HG03460 (cell line): ENCODE data around the gene CD34.

Experiments
- ATAC-seq: cut with Tn5 transposase; IDR thresholded peaks from one replicate; pipeline ENCODE4 v1.9.1; 2021; ENCODE audit not compliant: unreplicated experiment

CD34 gene

GRCh38 chr1:207901041-207901653 is 9.8 kb downstream of the CD34 start:
- no peak for ATAC-seq

DNA sequence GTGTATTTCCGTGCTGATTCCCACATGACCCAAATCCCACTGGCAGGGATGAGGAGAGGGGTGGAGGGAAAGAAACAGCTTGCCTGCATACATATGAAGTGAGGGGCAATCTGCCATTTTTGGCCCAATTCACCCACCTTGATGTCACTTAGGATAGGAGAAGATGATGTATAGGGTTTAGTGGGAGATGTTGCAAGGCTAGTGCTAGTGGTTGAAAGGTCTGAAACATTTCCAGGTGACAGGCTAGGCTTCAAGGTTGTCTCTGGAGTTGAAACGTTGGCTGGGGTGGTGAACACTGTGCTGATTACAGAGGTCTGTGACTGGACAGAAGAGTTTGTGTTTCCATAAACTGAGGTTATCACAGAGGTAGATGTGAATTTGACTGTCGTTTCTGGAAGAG is 12.1 kb downstream of the CD34 start:
- no peak for ATAC-seq

GRCh38 chr1:207898260-207898659 is 12.7 kb downstream of the CD34 start:
- no peak for ATAC-seq

DNA sequence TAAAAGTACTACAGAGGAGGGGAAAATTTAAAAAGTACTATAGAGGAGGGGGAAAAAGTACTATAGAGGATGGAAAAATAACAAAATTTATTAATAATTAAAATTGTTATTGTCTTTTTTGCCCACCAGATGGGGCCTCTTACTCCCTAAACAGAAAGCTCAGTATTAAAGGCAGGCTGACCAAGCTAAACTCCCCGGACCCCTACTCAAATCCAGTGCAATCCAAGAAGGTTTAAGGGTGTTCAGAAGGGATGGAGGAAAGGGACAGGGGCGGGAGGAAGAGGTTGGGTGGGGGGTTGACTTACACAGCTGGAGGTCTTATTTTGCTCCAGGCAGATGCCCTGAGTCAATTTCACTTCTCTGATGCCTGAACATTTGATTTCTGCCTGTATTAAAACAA is 13.7 kb downstream of the CD34 start:
- ATAC-seq, result no peak

DNA sequence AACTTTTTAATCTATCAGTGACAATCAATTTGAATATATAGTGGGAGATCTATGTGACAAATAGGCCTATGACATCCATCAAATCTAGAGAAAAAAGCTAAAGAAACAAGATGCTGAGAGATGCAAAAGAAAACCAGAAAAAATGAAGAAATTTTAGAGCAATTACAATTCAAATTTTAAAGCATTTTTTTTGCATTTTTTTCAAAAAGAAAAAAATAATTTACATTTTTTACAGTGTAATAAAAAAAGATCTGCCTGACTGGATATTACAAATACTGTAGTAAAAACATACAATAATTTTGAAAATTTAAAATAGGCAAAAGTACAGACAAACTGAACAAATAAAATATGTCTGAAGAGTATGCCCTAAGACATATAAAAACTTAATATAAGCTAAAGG is 14.4 kb downstream of the CD34 start:
- no peak for ATAC-seq

- ATAC-seq, result no peak
These were observed 16.2 kb downstream of the CD34 start for GRCh38 chr1:207894704-207895103.

- no peak for ATAC-seq
These were observed 17.0 kb downstream of the CD34 start for GRCh38 chr1:207893737-207894582.

DNA sequence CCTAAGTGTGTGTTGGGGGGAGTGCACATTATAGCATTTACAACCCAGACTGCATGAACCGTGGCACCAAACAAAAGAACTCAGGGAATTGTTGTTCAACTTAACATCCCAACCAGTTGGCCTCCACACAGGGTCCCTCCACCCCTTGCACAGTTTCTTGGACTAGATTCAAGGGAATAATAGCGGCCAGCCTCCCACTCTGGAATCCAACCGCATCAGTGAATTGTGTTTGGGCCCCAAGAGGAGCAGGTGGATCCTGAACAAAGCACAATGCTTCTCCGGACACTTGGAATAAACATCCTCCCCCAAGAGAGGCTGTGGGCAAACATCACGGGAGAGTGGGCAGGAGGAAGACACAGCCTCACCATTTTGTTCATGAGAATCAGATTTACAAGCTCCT is 18.2 kb downstream of the CD34 start:
- ATAC-seq, result no peak

- ATAC-seq, result no peak
These were observed 19.8 kb downstream of the CD34 start for GRCh38 chr1:207891148-207891547.

- ATAC-seq, result no peak
These were observed 20.7 kb downstream of the CD34 start for GRCh38 chr1:207890136-207890738.

DNA sequence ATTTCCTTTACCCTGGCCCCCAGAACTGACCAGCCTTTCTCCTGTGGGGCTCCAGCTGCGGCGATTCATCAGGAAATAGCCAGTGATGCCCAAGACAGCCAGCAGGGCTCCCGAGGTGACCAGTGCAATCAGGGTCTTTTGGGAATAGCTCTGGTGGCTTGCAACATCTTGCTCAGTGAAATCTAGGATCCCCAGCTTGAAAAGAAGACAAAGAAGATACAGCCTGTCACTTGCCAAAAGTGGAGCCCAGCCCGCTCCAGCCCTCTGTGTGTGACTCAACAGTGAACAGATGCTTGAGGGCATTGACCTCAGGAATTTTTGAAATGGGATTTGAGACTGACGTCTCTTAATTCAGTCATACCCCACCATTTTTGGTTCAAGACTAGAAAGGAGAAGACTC is 22.3 kb downstream of the CD34 start:
- no peak for ATAC-seq

DNA sequence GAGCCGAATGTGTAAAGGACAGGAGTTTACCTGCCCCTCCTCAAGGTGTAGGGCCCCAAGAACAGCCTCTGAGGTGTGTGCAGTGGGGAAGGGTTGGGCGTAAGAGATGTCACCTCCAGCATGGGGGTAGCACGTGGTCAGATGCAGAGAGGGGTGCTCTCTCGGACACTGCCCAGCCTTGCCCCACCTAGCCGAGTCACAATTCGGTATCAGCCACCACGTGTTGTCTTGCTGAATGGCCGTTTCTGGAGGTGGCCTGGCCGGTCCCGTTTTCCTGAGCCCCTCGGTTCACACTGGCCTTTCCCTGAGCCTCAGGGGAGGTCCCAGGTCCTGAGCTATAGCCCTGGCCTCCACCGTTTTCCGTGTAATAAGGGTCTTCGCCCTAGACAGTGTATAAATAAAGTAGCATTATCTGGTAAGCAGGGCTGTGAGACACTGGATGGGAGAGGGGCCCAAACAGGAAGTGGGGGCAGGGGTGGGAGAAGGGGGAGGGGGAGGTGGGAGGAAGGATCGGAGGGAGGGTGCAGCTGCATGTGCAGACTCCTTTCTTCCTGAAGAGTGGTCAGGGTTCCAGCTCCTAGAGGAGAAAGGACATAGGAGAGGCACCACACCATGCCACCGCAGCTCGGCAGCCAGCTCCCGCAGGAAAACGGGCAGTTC is 23.3 kb downstream of the CD34 start:
- no peak for ATAC-seq

- ATAC-seq, result no peak
These were observed 24.7 kb downstream of the CD34 start for GRCh38 chr1:207886227-207886626.

DNA sequence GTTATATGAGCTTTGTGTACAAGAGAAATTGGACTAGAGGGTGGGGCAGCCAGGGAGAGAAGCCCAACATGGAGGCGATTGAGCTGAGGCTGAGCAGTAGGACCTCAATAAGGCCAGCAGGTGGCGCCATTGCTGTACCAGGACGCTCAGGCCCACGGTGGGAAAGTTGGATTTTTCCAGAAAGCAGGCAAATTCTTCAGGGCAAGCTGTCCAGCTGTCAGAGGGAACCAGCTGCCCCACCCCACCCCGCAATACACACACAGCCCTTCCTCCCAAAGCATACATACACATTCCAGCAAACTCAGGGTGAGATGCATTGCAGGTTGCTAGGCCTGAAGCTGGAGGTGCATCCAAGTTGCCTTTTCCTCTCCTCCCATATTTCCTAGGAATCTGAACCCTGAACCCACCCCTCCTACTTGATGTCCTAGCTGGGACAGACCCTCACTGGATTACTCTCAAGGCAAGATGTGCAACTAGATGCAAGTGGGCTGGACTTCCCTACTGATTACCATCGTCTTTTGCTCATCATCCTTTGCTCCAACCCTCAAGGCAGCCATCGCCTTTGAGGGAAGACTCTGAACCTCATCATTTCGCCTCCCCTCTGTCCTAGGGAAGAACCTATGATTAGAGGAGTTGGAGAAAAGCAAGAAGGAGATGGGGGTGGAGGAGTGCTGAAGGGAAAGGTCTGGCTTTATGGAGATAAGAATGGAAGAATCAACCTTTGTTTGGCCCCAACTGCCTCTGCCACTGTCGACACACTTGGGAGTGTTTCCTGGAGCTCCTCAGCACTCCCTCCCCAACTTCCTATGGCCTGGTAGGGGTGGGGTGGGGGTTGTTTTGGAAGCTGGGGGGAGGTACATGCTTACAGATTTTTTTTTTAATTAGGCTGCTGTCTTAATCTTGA is 25.5 kb downstream of the CD34 start:
- peak; percentile 74 for ATAC-seq

DNA sequence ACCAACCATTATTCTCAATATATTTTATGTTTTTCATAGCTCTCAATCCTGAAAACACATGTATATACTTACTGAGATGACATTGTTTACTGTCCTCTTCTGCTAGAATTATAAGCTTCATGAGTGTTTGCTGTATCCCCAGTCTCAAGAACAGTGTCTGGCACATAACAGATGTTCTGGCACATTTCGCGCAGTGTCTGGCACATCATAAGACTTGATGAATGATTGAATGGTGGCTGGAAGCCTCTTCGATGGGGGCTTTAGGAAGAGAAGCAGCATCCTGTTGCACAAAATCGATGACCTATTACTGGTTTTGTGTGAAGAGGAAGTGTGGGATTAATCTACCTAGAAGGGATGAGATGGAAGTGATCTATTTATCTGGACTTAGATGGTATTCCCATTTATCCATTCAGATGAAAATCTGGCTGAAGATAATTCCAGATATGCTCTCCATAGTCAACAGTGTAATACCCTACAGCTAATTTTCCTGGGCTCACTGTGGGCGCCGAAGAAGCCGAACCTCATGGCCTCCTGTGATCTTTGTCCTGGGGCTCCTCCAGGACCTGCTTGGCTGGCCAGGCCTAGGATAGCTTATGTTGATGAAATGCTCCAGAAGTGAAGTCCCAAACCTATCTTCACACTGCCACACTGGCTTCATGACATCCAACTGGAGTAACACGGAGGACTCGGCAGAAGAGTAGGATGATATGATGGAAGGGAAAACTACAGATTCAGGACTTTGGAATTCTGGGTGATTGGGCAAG is 26.5 kb downstream of the CD34 start:
- ATAC-seq, result no peak

GRCh38 chr1:207883660-207884250 is 27.2 kb downstream of the CD34 start:
- peak; percentile 15 for ATAC-seq

DNA sequence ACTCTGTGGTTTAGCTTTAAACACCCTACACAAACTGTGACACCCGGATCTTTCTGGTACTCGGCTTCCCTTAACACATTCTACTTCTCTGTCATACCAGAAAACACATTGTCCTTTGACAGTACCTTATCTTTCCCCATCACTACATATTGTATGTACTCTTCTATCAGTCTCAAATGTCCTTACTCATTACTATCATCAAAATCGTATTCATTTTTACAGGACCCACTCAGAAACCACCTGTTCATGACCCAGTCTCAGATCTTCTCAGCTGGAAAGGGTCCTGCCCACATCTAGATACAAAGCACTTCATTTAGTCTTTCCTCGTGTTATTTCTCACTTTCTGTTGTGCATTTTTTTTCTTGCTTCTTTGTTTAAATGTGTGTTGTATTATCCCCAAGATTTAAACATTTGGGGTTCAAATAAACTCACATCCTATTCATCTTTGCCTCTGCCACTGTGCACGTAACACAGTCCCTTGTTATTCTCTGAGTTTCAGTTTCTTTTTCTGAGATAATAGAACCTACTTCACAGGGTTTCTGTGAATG is 27.7 kb downstream of the CD34 start:
- peak; percentile 61 for ATAC-seq

DNA sequence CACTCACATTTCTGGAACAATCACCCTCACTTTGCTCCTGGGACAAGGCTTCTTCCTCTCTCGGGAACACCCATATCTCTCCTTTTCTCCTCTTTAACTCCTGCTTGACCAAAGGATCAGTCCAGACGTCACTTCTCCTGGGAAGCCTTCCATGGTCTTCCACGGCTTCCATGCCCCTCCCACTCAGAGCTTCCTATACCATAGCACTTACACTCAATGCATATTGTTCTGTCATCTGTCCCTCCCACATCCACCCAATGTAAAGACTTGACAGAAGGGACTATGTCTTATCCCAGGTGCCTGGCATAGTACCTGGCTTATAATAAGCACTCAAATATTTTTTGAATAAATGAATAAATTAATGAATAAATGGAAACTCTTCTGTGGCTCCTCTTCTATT is 28.2 kb downstream of the CD34 start:
- peak; percentile 12 for ATAC-seq

GRCh38 chr1:207878939-207879338 is 32.0 kb downstream of the CD34 start:
- no peak for ATAC-seq
